ENCODE data around the gene ITGAE.
A peak's percentile ranks its signal among the peaks of the same experiment; 100 is the strongest.
"Not testable (repeated sequence)": the region's sequence is repeated elsewhere in the genome, so short reads cannot be mapped to it uniquely, and the experiment has no call there.

ITGAE gene

GRCh38 chr17:3759597-3760216 lies 41.3 kb downstream of the ITGAE start:
- DNase-seq: no peak

GRCh38 chr17:3755335-3756030 lies 45.5 kb downstream of the ITGAE start:
- no peak for DNase-seq

- DNase-seq: no peak
Measured at GRCh38 chr17:3754458-3755334, 46.3 kb downstream of the ITGAE start.

- DNase-seq: no peak
Measured at GRCh38 chr17:3754066-3754457, 46.9 kb downstream of the ITGAE start.

GRCh38 chr17:3753624-3754023 lies 47.4 kb downstream of the ITGAE start:
- DNase-seq: no peak

- no peak for DNase-seq
Measured at GRCh38 chr17:3751836-3752235, 49.2 kb downstream of the ITGAE start.

- peak; percentile 32 to 42 for DNase-seq
Measured at GRCh38 chr17:3750926-3751325, 50.1 kb downstream of the ITGAE start.

GRCh38 chr17:3750296-3750695 lies 50.7 kb downstream of the ITGAE start:
- no peak for DNase-seq

GRCh38 chr17:3748576-3748975 lies 52.4 kb downstream of the ITGAE start:
- no peak for DNase-seq

GRCh38 chr17:3747805-3748204 lies 53.2 kb downstream of the ITGAE start:
- no peak for DNase-seq

- no peak for DNase-seq
Measured at GRCh38 chr17:3745071-3745470, 55.9 kb downstream of the ITGAE start.

GRCh38 chr17:3744014-3744413 lies 57.0 kb downstream of the ITGAE start:
- DNase-seq: no peak

GRCh38 chr17:3740611-3741073 lies 60.3 kb downstream of the ITGAE start:
- peak; percentile 37 to 51 for DNase-seq

GRCh38 chr17:3739422-3740124 lies 61.4 kb downstream of the ITGAE start:
- no peak for DNase-seq

GRCh38 chr17:3738562-3739295 lies 62.3 kb downstream of the ITGAE start:
- DNase-seq: no peak

GRCh38 chr17:3735515-3735914 lies 65.5 kb downstream of the ITGAE start:
- DNase-seq: no peak

- DNase-seq: not testable (repeated sequence)
Measured at GRCh38 chr17:3734911-3735276, 66.1 kb downstream of the ITGAE start.

GRCh38 chr17:3732210-3732621 lies 68.8 kb downstream of the ITGAE start:
- DNase-seq: no peak

- no peak for DNase-seq
Measured at GRCh38 chr17:3730881-3731429, 70.0 kb downstream of the ITGAE start.

GRCh38 chr17:3729881-3730280 lies 71.1 kb downstream of the ITGAE start:
- no peak for DNase-seq

GRCh38 chr17:3728099-3728498 lies 72.9 kb downstream of the ITGAE start:
- DNase-seq: not testable (repeated sequence)

- no peak for DNase-seq
Measured at GRCh38 chr17:3727041-3727440, 73.9 kb downstream of the ITGAE start.

Measured in Kasumi-1 (cell line).